Activated CD8-positive, alpha-beta T cell treated with anti-CD3 and anti-CD28 coated beads for 36 hours (primary cell): ENCODE data around the gene BASP1. TPM values are rescaled to one million over a fixed set of nuclear protein-coding genes. Genes with fewer than 3 reads are reported as not detected.

Source experiments
- ATAC-seq: fragments of 200-7000 bp; cut with Tn5 transposase; one replicate; pipeline ENCODE4 v1.10.0; 2021; ENCODE audit warnings: mild to moderate bottlenecking, moderate library complexity
- CTCF ChIA-PET: fragments of 350-600 bp; sonication (Branson Sonifier 250); formaldehyde crosslinking; loops from one replicate; lab custom pipeline; 2021; ENCODE audit warnings: antibody characterized with exemption; lab: Charles Lee
- POLR2A ChIA-PET: fragments of 350-600 bp; sonication (Branson Sonifier 250); formaldehyde crosslinking; loops from one replicate; lab custom pipeline; 2021; ENCODE audit warnings: antibody characterized with exemption; lab: Charles Lee
- DNase-seq: peaks from one replicate; pipeline ENCODE4 v3.0.0-alpha.2; 2020
- H3K27ac Mint-ChIP-seq: one replicate; pipeline ENCODE4 v1.8.0; 2021; ENCODE audit warnings: mild to moderate bottlenecking, mixed read lengths
- H3K27me3 Mint-ChIP-seq: one replicate; pipeline ENCODE4 v1.8.0; 2021; ENCODE audit warnings: mixed read lengths
- H3K36me3 Mint-ChIP-seq: one replicate; pipeline ENCODE4 v1.8.0; 2021; ENCODE audit warnings: low read depth, mixed read lengths
- H3K4me1 Mint-ChIP-seq: one replicate; pipeline ENCODE4 v1.8.0; 2021; ENCODE audit warnings: low read depth, mixed read lengths
- H3K4me3 Mint-ChIP-seq: one replicate; pipeline ENCODE4 v1.8.0; 2021; ENCODE audit warnings: mild to moderate bottlenecking, moderate library complexity, mixed read lengths
- H3K9me3 Mint-ChIP-seq: one replicate; pipeline ENCODE4 v1.8.0; 2021; ENCODE audit warnings: mixed read lengths
- CTCF ChIP-seq: fragments of 200-600 bp; IDR thresholded peaks from one replicate; pipeline ENCODE4 v1.8.0; 2022; ENCODE audit warnings: antibody characterized with exemption, mild to moderate bottlenecking
- intact Hi-C: fragments of 100-400 bp; cut with micrococcal nuclease; formaldehyde crosslinking; loops from one replicate; pipeline ENCODE4 v1.10.0; 2022
- total RNA-seq, 2 experiments: library from RNA; stranded (reverse); gene quantifications; one replicate each; pipeline ENCODE4 v1.2.3, GENCODE V29; 2021

The BASP1 gene
- total RNA-seq, 2 experiments from 2014 or later = 0.18 to 0.47 TPM

GRCh38 chr5:17177501-17178372, 39.7 kb upstream of the BASP1 start:
- no peak for ATAC-seq
- H3K4me3 Mint-ChIP-seq = no peak overlapping the region
- no peak overlapping the region for H3K27ac Mint-ChIP-seq
- intact Hi-C loops = no loop called here
- H3K4me1 Mint-ChIP-seq = no peaks in the 10 kb centered on the region
- peaks cover 3% of the 10 kb centered on the region for H3K27me3 Mint-ChIP-seq
- ChIA-PET CTCF (interaction anchor here (1.0 kb wide), 1 partner anchor 11 kb away, joined by 3 read pairs; no protein-coding TSS in a partner anchor), POLR2A (no interaction called here)
- no peaks in the 10 kb centered on the region for H3K36me3 Mint-ChIP-seq
- no peaks in the 10 kb centered on the region for H3K9me3 Mint-ChIP-seq
- no peak for TF ChIP-seq CTCF
- no peak for DNase-seq

GRCh38 chr5:17178373-17178675, 39.1 kb upstream of the BASP1 start:
- DNase-seq (no peak), ATAC-seq (no peak)
- ChIA-PET POLR2A (no interaction called here), CTCF (interaction anchor here (1.0 kb wide), 1 partner anchor 11 kb away, joined by 3 read pairs; no protein-coding TSS in a partner anchor)
- no peak overlapping the region for H3K4me3 Mint-ChIP-seq
- no peak for TF ChIP-seq CTCF
- no peaks in the 10 kb centered on the region for H3K4me1 Mint-ChIP-seq
- no peaks in the 10 kb centered on the region for H3K36me3 Mint-ChIP-seq
- no peaks in the 10 kb centered on the region for H3K9me3 Mint-ChIP-seq
- no peak overlapping the region for H3K27ac Mint-ChIP-seq
- intact Hi-C loops = no loop called here
- peaks cover 3% of the 10 kb centered on the region for H3K27me3 Mint-ChIP-seq

GRCh38 chr5:17180330-17180843, 37.0 kb upstream of the BASP1 start:
- POLR2A ChIA-PET = no interaction called here
- Mint-ChIP-seq H3K4me1 (no peaks in the 10 kb centered on the region), H3K27ac (no peak overlapping the region), H3K27me3 (peaks cover 2% of the 10 kb centered on the region), H3K9me3 (no peaks in the 10 kb centered on the region), H3K36me3 (no peaks in the 10 kb centered on the region), H3K4me3 (no peak overlapping the region)
- TF ChIP-seq CTCF = no peak
- DNase-seq = no peak
- no peak for ATAC-seq
- intact Hi-C loops = no loop called here
- CTCF ChIA-PET = interaction anchor here (2.7 kb wide), 1 partner anchor 9 kb away, joined by 9 read pairs; no protein-coding TSS in a partner anchor

GRCh38 chr5:17180864-17181723, 36.3 kb upstream of the BASP1 start:
- DNase-seq (no peak), ATAC-seq (no peak)
- Mint-ChIP-seq H3K4me1 (no peaks in the 10 kb centered on the region), H3K27ac (no peak overlapping the region), H3K4me3 (no peak overlapping the region), H3K9me3 (no peaks in the 10 kb centered on the region), H3K36me3 (no peaks in the 10 kb centered on the region), H3K27me3 (peaks cover 2% of the 10 kb centered on the region)
- no peak for TF ChIP-seq CTCF
- intact Hi-C loops = no loop called here
- POLR2A ChIA-PET = no interaction called here
- CTCF ChIA-PET = interaction anchor here (2.7 kb wide), 1 partner anchor 9 kb away, joined by 9 read pairs; no protein-coding TSS in a partner anchor
